Measurements from ENCODE around the gene PCCA.

Gene PCCA

GRCh38 chr13:100552755-100553154, 463.9 kb downstream of the PCCA start:
- DNase-seq (ENCODE audit: low read depth) = no peak
- H3K4me3 ChIP-seq (ENCODE audit: low read depth, low read length) = no peak overlapping the region
- no peak for TF ChIP-seq CTCF (conservative IDR thresholded peaks at IDR 0.05; ENCODE audit: low read depth, low read length)

DNA sequence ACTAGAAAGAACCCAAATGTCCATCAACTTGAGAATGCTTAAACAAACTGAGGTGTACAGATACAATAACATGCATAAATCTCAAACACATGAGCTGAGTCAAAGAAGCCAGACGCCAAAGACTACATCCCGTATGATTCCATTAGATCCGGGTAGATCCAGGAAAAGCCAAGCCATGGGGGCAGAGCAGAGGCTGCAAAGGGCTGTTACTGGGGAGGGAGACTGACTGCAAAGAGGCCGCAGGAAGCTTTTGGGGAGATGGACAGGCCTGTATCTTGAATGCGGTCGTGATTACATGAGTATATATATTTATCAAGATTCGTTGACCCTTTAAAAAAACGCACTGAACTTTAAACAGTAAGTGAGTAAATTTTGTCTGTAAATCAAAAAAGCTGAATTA, 471.0 kb downstream of the PCCA start:
- H3K4me3 ChIP-seq (ENCODE audit: low read depth, low read length) = no peak overlapping the region
- no peak for TF ChIP-seq CTCF (conservative IDR thresholded peaks at IDR 0.05; ENCODE audit: low read depth, low read length)
- no peak for DNase-seq (ENCODE audit: low read depth)

DNA sequence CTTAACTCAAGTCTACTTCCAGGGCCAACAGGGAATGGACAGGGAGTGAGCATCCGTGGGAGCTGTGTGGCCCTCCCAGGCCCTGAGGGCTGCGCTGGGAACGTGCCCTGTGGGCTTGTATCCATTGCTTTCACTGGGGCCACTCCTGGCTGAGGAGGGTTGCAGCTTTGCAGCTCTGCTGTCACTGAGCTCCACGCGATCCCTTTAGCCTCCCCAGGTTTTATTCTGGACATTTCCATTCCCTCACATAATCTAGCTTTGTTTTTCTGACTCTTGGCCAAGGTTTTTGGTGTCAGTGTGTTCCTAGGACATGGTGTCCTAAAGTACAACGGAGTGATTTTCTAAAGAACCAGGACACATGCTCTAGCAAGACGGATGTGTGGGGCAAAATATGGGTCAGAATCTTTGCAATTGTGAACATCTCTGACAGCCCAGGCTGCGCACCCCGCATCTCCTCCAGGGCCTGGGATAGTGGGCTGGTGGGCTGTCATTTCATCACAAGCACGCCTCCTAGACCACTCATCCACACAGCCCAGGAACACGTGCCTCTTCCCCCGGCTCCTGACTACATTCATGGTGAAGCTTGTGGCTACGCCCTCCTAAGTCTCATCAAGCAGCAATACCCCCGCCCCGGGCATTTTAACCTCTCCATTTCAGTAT, 471.7 kb downstream of the PCCA start:
- no peak overlapping the region for H3K4me3 ChIP-seq (ENCODE audit: low read depth, low read length)
- DNase-seq (ENCODE audit: low read depth) = no peak
- TF ChIP-seq CTCF (conservative IDR thresholded peaks at IDR 0.05; ENCODE audit: low read depth, low read length) = no peak

GRCh38 chr13:100561158-100561499, 472.2 kb downstream of the PCCA start:
- DNase-seq (ENCODE audit: low read depth) = no peak
- no peak for TF ChIP-seq CTCF (conservative IDR thresholded peaks at IDR 0.05; ENCODE audit: low read depth, low read length)
- H3K4me3 ChIP-seq (ENCODE audit: low read depth, low read length) = no peak overlapping the region

- no peak for DNase-seq (ENCODE audit: low read depth)
- H3K4me3 ChIP-seq (ENCODE audit: low read depth, low read length) = no peak overlapping the region
- no peak for TF ChIP-seq CTCF (conservative IDR thresholded peaks at IDR 0.05; ENCODE audit: low read depth, low read length)
Measured at GRCh38 chr13:100561599-100562204, 472.8 kb downstream of the PCCA start.

- DNase-seq (ENCODE audit: low read depth) = no peak
Measured at GRCh38 chr13:100563779-100564178, 474.9 kb downstream of the PCCA start.

More at GRCh38 chr13:100563779-100564178, 474.9 kb downstream of the PCCA start:
- no peak for TF ChIP-seq CTCF (conservative IDR thresholded peaks at IDR 0.05; ENCODE audit: low read depth, low read length)
- no peak overlapping the region for H3K4me3 ChIP-seq (ENCODE audit: low read depth, low read length)
